Islet of Langerhans (tissue), 1 donor: ENCODE measurements around the gene JMJD8.
"Not testable (repeated sequence)": the region's sequence is repeated elsewhere in the genome, so short reads cannot be mapped to it uniquely, and the experiment has no call there.

Experiments
- FAIRE-seq: peaks from one replicate; lab custom pipeline; 2011; peaks lifted over from hg19 to GRCh38; lab: Jason Lieb, UNC

JMJD8 gene

GRCh38 chr16:721765-722540 lies 37.8 kb upstream of the JMJD8 start:
- no peak for FAIRE-seq

DNA sequence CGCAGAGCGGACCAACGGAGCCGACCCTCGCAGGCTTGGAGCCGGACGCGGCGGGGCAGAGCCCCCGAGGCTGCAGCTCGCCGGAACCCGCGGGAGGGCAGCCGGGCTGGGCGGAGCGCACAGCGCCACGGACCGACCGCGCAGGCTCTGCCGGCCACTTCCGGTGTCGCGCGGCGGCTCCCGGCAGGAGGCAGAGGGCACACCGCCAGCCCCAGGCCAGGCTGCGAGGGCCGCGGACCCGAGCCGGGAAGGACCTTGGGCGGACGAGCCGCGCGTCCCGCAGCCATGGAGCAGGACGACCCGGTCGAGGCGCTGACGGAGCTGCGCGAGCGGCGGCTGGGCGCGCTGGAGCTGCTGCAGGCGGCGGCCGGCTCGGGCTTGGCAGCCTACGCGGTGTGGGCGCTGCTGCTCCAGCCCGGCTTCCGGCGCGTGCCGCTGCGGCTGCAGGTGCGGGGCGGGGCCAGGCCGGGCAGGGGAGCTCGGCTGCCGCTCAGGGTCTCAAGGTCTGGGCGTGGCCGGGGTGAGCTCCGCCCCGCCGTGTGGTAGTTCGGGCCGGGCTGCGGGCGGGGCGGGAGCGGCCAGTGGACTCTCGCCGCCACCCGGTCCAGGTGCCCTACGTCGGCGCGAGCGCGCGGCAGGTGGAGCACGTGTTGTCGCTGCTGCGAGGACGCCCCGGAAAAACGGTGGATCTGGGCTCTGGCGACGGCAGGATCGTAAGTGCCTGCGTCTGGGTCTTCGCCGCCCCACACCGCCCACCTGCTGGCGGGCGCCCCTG lies 37.0 kb upstream of the JMJD8 start, which contains the start of gene ANTKMT:
Gene ANTKMT (plus strand): TSS at position 157 of the 775 bp plus-strand sequence. CDS start 129 bp downstream, at position 286.
- FAIRE-seq = no peak

DNA sequence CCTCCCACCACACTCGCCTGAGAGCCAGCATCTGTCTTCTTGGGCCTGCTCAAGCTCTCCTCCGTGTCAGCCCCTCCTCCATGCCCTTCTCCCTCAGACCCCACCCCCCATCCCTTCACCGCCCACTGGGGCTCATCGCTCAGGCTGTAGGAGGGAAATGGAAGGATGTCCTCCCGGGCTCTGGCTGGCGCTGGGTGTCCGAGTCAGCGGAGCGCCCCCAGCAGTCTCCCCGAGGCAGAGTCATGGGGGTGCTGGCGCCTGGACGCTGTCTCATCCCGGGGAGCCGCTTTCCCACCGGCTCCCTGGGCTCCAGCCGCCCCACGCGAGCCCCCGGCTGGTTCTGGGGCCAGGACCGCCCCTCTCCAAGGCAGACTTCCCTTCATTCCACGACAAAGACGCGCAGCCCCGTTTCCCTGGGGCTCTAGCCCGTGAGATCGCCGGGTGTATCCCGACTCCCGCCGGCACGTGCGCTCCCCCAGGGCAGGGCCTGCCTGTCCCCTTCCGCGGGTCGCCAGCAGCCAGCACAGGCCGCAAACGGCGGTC lies 36.4 kb upstream of the JMJD8 start:
- no peak for FAIRE-seq

- FAIRE-seq = no peak
These were observed 35.8 kb upstream of the JMJD8 start for GRCh38 chr16:719815-720446.

DNA sequence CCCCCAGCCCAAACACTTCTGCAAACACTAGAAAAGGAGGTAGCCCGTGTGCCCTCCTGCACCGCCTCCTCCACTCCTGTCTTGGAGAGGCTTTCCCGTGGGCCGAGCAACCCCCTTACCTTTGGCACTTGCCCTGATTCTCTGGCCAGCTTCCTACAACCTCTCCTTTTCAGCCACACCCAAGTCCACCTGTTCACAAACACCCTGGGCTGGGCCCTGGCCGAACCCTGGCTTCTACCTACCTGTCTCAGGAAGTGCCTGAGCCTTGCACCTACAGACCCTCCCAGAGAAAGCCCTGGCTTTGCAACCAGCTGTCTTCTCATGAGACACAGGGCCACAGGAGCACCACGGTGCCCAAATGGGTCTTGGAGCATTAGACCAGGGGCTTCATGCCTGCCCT lies 34.8 kb upstream of the JMJD8 start:
- no peak for FAIRE-seq

DNA sequence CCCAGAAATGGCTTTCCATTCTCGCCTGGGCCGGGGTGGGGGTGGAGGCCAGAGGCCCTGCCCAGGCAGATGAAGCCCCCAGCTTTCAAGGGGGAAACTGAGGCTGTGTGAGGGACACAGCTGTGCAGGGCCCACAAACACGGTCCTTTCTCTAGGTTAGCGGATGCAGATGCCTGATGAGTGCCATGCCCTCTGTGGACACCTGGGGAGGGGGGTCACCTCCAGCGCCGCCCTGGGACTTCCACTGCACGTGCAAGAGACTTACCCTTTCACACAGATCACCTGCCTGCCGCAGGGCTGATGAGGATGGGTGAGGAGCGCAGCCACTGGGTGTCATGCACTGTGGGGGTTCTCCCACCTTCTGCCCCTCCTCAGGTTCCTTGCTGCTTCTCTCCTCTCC lies 34.3 kb upstream of the JMJD8 start:
- no peak for FAIRE-seq

GRCh38 chr16:717450-718245 lies 33.5 kb upstream of the JMJD8 start:
- FAIRE-seq = no peak

DNA sequence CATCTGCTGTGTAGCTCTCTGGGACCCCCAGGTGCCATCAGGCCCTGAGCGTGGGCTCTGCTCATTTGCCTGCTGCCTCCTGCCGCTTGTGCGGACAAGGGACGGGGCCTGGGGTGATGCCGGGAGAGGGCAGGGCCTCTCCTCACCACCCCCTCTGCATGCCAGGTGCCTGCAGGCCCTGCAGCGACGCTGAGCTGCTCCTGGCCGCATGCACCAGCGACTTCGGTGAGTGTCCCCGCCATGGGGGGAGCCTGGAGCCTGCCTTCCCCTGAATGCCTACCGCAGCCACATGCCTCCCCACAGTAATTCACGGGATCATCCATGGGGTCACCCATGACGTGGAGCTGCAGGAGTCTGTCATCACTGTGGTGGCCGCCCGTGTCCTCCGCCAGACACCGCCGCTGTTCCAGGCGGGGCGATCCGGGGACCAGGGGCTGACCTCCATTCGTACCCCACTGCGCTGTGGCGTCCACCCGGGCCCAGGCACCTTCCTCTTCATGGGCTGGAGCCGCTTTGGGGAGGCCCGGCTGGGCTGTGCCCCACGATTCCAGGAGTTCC lies 32.7 kb upstream of the JMJD8 start:
- FAIRE-seq = no peak

DNA sequence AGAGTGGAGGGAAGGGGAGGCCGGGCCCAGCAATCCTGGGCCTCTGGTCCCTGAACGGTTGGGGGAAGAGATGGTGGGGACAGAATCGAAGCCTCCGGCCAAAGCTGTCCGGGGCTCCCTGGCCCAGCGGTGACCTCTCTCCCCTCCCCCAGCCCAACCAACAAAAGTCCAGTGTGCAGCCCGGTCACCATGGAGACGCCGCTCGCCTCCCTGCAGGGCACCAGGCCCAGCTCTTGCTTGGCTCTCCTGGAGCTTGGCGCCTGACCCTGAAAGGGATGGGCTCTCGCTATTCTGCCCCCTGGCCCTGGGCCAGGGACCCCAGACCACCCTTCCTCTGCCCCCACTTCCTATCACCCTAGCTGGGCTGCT lies 32.0 kb upstream of the JMJD8 start:
- FAIRE-seq = no peak

DNA sequence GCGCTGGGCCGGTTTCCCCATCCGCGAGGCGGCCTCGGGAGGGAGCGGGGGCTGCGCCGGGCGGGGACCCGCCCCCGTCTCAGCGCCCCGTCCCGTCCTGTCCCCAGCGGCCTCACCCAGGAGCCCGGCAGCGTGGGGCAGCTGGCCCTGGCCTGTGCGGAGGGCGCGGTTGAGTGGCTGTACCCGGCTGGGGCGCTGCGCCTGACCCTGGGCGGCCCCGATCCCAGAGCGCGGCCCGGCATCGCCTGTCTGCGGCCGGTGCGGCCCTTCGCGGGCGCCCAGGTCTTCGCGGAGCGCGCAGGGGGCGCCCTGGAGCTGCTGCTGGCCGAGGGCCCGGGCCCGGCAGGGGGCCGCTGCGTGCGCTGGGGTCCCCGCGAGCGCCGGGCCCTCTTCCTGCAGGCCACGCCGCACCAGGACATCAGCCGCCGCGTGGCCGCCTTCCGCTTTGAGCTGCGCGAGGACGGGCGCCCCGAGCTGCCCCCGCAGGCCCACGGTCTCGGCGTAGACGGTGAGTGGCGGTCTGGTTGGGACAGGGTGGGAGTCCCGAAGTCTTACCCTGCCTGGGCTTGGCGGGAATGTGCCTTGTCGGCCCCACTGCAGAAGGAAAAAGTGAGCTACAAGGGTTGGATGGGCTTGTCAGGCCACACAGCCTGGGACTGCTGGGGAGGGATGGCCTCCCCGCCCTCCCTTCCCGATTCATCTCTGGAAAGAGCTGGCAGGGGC lies 31.5 kb upstream of the JMJD8 start:
- no peak for FAIRE-seq

DNA sequence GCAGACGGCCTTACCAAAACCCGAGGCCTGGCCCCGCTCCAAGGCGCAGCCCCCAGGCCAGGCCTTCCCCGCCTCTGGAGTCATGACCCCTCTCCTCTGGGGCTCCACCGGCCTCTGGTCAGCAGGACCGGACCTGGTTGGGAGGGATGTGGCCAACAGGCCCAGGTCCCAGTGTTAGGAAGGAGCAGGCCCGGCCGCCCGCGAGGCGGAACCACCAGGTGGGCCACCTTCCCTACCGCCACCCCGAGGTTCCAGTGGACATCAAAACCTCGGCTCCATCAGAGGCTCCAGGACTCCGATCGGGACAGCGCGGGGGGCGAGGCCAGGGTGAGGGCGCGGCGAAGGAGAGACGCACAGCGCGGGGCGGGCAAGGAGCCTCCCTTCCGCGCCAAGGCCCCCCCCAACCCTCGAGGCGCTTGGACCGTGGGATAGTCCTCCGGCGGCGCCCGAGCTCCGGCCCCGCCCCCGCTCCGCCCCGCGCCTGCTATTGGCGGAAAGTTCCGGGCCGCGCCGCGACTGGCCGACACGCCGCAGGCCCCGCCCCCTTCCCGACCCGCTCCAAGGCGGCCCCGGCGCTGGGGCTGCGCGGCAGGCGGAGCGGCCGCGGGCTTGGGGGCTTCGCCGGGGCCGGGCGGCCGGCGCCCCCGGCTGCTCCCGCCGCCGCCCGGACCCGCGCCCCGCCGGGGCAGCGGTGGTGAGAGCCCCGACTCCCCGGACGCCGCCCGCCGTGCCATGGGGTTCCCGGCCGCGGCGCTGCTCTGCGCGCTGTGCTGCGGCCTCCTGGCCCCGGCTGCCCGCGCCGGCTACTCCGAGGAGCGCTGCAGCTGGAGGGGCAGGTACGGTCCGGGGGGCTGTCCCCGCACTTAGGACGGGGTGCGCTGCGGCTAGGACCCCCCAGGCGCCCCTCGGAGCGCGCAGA lies 30.7 kb upstream of the JMJD8 start, which contains the start of gene METRN:
Gene METRN (plus strand): TSS at position 561 of the 919 bp plus-strand sequence. CDS start 172 bp downstream, at position 733.
- FAIRE-seq = no peak

- no peak for FAIRE-seq
These were observed 29.9 kb upstream of the JMJD8 start for GRCh38 chr16:714079-714478.

DNA sequence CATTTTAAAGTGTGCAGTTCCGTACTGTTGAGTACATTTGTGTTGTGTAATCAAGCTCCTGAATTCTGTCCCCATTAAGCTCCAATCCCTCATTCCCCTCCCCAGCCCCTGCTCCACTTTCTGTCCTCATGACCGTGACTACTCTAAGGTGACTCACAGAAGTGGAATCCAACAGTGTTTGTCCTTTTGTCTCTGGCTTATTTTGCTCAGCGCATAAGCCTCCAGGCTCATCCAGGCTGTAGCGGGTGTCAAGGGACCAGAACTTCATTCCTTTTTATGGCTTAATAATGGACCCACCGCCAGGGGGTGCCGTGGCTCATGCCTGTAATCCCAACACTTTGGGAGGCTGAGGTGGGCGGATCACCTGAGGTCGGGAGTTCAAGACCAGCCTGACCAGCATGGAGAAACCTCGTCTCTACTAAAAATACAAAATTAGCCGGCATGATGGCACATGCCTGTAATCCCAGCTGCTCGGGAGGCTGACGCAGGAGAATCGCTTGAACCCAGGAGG lies 28.7 kb upstream of the JMJD8 start:
- FAIRE-seq = not testable (repeated sequence)

DNA sequence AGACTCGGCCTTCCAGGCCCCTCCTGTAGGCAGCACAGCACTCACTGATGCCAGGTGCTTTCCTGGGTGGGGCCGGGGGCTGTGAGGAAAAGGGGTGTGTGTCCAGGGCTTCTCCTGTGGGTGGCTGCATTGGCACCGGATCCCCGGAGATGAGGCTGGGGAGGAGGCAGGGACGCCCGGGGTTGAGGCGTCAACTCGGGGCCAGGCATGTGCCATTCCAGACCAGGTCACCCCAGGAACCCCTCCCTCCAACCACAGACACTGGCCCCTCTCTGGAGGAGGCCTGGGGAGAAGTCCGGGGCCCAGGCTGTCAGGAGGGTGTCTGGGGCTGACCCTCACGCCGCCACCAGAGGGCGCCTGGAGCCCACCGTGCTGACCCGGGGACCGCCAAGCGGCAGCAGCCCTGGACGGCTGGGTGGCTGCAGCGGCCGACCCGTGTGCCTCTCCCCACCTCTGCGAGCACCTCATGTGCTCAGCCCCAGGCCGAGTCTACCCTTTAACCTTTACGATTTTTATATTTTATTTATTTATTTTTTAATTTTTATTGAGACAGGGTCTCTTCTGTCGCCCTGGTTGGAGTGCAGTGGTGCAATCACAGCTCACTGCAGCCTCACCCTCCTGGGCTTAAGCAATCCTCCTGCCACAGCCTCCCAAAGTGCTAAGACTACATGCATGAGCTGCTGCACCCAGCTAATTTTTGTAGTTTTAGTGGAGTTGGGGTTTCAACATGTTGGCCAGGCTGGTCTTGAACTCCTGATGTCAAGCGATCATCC lies 27.6 kb upstream of the JMJD8 start:
- FAIRE-seq = no peak

DNA sequence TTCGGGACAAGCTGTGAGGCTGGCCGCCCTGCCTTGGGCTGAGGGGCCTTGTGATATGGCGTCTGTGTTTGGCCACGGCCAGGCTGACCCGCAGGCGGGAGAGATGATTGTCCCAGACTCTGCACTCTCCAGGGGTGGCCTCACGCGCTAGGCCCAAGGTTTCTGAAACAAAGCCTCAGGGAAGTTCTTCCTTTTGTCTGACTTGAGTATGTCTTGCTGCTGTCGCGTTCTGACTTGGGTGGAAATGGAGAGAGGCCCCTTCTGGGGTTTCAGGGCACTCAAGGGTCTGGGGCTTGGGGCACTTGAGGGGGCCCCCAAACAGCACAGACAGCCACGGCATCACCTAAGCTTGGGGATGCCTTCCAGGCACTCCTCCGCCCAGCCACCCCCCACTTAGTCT lies 26.9 kb upstream of the JMJD8 start:
- no peak for FAIRE-seq

GRCh38 chr16:710500-711075 lies 26.5 kb upstream of the JMJD8 start:
- no peak for FAIRE-seq

- FAIRE-seq = no peak
These were observed 25.7 kb upstream of the JMJD8 start for GRCh38 chr16:709566-710499.
